ENCODE data around the gene EPHA5. TPM values are rescaled to one million over a fixed set of nuclear protein-coding genes. Genes with fewer than 3 reads are reported as not detected.
"Not testable (repeated sequence)": the region's sequence is repeated elsewhere in the genome, so short reads cannot be mapped to it uniquely, and the experiment has no call there.

The EPHA5 gene
- total and polyA plus RNA-seq, 7 donors, result 0.15 to 0.71 (median 0.28) TPM; not detected in 2

DNA sequence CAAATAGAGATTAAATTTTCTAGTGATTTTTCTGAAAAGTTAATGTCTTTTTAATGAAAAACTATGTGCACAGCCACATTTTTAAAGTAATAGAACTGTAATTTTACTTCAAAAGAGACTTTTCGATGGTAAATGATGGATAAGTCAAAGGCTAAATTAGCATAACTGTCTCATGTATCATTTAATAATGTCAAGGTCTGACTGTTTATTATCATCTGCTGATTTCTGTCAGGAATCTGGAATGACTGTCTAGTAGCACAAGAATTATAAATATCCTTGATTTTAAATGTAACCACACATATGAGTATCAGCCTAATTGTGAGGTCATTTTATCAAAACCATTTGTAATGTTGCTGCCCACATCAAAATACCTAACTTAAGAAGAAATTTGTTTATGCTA, 333.8 kb downstream of the EPHA5 start:
- intact Hi-C loops (cut with DNase I), result no loop called here
- Histone ChIP-seq H3K36me3 (no peaks in the 10 kb centered on the region), H3K4me3 (no peak overlapping the region), H3K27me3 (no peaks in the 10 kb centered on the region), H3K27ac (no peak overlapping the region), H3K9me3 (no peaks in the 10 kb centered on the region), H3K4me1 (no peaks in the 10 kb centered on the region)
- WGBS, 2 donors, result 81 to 88% methylated on average over 1 of the region's 1 CpG
- no peak for TF ChIP-seq EP300 (IDR thresholded peaks at IDR 0.05)
- no peak for DNase-seq

- intact Hi-C loops (cut with DNase I), result no loop called here
- no peak overlapping the region for H3K27ac ChIP-seq
- H3K36me3 ChIP-seq, result no peaks in the 10 kb centered on the region
- WGBS, 2 donors, result 74 to 80% methylated on average over 4 of the region's 4 CpGs
- DNase-seq, result no peak
- TF ChIP-seq POLR2AphosphoS5 (IDR thresholded peaks at IDR 0.05), result no peak
- TF ChIP-seq EP300 (IDR thresholded peaks at IDR 0.05), result no peak
- TF ChIP-seq CTCF (IDR thresholded peaks at IDR 0.05), result no peak
- TF ChIP-seq POLR2A (IDR thresholded peaks at IDR 0.05), result no peak
- H3K9me3 ChIP-seq, result no peaks in the 10 kb centered on the region
- no peak overlapping the region for H3K4me3 ChIP-seq
- no peaks in the 10 kb centered on the region for H3K4me1 ChIP-seq
- H3K27me3 ChIP-seq, result no peaks in the 10 kb centered on the region
These were observed 353.8 kb downstream of the EPHA5 start for GRCh38 chr4:65316534-65316933.

DNA sequence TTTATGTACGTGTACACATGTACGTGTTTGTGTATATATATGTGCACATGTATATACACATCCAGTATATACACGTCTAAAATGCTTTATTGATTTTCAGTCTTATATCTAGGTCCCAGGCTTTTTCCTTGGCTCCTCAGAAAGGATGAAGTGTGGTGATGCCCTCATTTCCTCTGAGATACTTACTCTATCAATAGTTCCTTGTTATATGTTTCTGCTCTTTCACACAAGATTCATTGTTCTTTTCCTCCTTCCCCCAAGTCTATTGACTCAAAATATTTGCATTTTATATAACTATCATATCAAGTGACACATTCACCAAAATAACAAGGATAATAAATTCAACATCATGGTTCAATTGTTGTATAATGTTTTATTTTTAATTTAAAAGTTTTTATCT, 359.2 kb downstream of the EPHA5 start:
- DNase-seq, result no peak
- H3K9me3 ChIP-seq, result no peaks in the 10 kb centered on the region
- TF ChIP-seq POLR2A (IDR thresholded peaks at IDR 0.05) (no peak), CTCF (IDR thresholded peaks at IDR 0.05) (no peak), EP300 (IDR thresholded peaks at IDR 0.05) (no peak), POLR2AphosphoS5 (IDR thresholded peaks at IDR 0.05) (no peak)
- no peak overlapping the region for H3K27ac ChIP-seq
- no peaks in the 10 kb centered on the region for H3K36me3 ChIP-seq
- 69 to 84% methylated on average over 3 of the region's 3 CpGs for WGBS, 2 donors
- intact Hi-C loops (cut with DNase I), result no loop called here
- H3K4me3 ChIP-seq, result no peak overlapping the region
- no peaks in the 10 kb centered on the region for H3K4me1 ChIP-seq
- no peaks in the 10 kb centered on the region for H3K27me3 ChIP-seq

DNA sequence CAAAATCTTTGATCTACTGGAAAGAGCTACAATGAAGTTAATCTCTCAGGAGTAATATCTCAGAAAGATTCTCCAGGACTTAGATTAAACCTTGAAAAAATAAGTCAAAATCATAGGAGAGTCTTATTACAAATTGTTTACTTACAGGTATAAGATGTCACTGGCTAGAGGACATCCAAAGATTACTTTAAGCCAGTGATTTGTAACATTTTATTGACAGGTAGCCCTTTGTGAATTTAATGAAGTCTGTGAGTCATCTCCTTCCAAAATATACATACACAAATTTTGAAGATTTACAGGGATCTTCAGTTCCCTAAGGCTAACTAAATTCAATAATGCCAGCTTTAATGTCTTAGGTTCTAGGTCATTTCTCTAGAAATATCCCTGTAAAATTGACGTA, 359.7 kb downstream of the EPHA5 start:
- H3K27me3 ChIP-seq, result no peaks in the 10 kb centered on the region
- no peak for TF ChIP-seq POLR2AphosphoS5 (IDR thresholded peaks at IDR 0.05)
- TF ChIP-seq POLR2A (IDR thresholded peaks at IDR 0.05), result no peak
- TF ChIP-seq EP300 (IDR thresholded peaks at IDR 0.05), result no peak
- no peak for TF ChIP-seq CTCF (IDR thresholded peaks at IDR 0.05)
- 68 to 92% methylated on average over 1 of the region's 1 CpG for WGBS, 2 donors
- H3K27ac ChIP-seq, result no peak overlapping the region
- no peaks in the 10 kb centered on the region for H3K9me3 ChIP-seq
- no peaks in the 10 kb centered on the region for H3K36me3 ChIP-seq
- no peaks in the 10 kb centered on the region for H3K4me1 ChIP-seq
- DNase-seq, result no peak
- intact Hi-C loops (cut with DNase I), result no loop called here
- no peak overlapping the region for H3K4me3 ChIP-seq

GRCh38 chr4:65308626-65309025, 361.7 kb downstream of the EPHA5 start:
- intact Hi-C loops (cut with DNase I); H3K4me1 ChIP-seq; H3K27ac ChIP-seq; DNase-seq; H3K36me3 ChIP-seq; H3K27me3 ChIP-seq; H3K9me3 ChIP-seq; H3K4me3 ChIP-seq: not testable (repeated sequence)
- 89 to 90% methylated on average over 8 of the region's 8 CpGs for WGBS, 2 donors

DNA sequence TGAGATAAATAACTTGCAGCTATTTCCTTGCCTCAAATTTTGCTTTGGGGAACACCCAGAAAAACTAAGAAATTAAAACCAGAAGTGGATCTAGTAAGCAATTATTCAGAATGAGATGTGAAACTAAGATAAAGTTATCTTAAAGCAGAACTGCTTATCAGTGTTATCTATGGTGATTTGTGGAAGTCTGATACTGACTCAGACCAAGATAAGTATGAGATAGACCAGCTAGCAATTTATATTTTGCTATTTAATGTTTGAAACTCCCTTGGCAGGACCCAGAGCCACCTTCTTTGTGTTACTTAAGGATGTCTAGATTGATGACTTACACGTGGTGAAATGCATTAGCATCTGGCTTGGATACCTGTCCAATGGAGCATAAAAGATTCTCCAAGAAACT, 368.1 kb downstream of the EPHA5 start:
- no peak for DNase-seq
- Histone ChIP-seq H3K36me3 (no peaks in the 10 kb centered on the region), H3K9me3 (no peaks in the 10 kb centered on the region), H3K4me1 (no peaks in the 10 kb centered on the region), H3K27me3 (no peaks in the 10 kb centered on the region), H3K27ac (no peak overlapping the region), H3K4me3 (no peak overlapping the region)
- intact Hi-C loops (cut with DNase I), result no loop called here
- 15 to 38% methylated on average over 1 of the region's 1 CpG for WGBS, 2 donors
- TF ChIP-seq CTCF (IDR thresholded peaks at IDR 0.05) (no peak), EP300 (IDR thresholded peaks at IDR 0.05) (no peak), POLR2A (IDR thresholded peaks at IDR 0.05) (no peak), POLR2AphosphoS5 (IDR thresholded peaks at IDR 0.05) (no peak)

All from sigmoid colon (tissue), 7 donors.